Measurements from ENCODE around the gene ZNF524. TPM values are rescaled to one million over a fixed set of nuclear protein-coding genes. Genes with fewer than 3 reads are reported as not detected.

ZNF524 gene
- total RNA-seq, 4 donors from 2014 or later, result 23.1 to 35.0 (median 27.0) TPM

DNA sequence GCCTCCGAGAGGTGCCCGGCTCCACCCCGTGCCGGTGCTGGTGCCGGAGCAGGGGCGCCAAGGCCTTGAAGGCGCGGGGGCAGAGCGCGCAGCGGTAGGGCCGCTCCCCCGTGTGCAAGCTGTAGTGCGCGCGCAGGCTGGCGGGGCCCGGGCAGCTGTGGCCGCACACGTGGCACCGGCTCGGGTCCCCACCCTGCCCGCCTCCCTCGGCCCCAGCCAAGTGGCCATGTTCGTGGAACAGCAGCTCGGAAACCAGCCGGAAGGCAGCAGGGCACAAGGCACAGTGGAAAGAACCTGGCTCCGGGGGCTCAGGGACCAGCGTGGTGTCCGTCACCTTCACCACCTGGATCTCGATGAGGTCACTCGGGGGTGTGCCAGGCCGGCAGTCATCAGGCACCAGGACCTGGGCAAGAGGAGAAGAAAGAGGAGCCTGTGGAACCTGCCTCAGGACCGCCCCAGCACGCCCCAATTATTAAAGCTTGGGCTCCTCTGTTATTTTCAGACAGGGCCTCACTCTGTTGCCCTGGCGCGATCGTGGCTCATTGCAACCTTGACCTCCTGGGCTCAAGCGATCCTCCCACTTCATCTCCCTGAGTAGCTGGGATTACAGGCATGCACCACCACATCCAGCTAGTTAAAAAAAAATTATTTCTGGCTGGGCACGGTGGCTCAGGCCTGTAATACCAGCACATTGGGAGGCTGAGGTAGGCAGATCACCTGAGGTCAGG lies 22.3 kb downstream of the ZNF524 start:
- peaks cover 0 to 38% (median 4%) of the 10 kb centered on the region in 3 donors for H3K36me3 ChIP-seq
- TF ChIP-seq, protein P1, sequence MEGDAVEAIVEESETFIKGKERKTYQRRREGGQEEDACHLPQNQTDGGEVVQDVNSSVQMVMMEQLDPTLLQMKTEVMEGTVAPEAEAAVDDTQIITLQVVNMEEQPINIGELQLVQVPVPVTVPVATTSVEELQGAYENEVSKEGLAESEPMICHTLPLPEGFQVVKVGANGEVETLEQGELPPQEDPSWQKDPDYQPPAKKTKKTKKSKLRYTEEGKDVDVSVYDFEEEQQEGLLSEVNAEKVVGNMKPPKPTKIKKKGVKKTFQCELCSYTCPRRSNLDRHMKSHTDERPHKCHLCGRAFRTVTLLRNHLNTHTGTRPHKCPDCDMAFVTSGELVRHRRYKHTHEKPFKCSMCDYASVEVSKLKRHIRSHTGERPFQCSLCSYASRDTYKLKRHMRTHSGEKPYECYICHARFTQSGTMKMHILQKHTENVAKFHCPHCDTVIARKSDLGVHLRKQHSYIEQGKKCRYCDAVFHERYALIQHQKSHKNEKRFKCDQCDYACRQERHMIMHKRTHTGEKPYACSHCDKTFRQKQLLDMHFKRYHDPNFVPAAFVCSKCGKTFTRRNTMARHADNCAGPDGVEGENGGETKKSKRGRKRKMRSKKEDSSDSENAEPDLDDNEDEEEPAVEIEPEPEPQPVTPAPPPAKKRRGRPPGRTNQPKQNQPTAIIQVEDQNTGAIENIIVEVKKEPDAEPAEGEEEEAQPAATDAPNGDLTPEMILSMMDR (IDR thresholded peaks at IDR 0.05), result no peak
- TF ChIP-seq POLR2A (IDR thresholded peaks at IDR 0.05) (no peak), EP300 (IDR thresholded peaks at IDR 0.05) (no peak)
- H3K27ac ChIP-seq, result no peak overlapping the region
- H3K9me3 ChIP-seq, result no peaks in the 10 kb centered on the region
- H3K4me1 ChIP-seq, result peaks cover 4 to 22% (median 6%) of the 10 kb centered on the region in 4 donors
- WGBS, 2 donors, result 86 to 94% methylated on average over 13 to 36 of the region's 40 CpGs
- no peak overlapping the region for H3K4me3 ChIP-seq
- no peaks in the 10 kb centered on the region for H3K27me3 ChIP-seq
- no peak for DNase-seq (ENCODE audit: low spot score in 2 of 2)

DNA sequence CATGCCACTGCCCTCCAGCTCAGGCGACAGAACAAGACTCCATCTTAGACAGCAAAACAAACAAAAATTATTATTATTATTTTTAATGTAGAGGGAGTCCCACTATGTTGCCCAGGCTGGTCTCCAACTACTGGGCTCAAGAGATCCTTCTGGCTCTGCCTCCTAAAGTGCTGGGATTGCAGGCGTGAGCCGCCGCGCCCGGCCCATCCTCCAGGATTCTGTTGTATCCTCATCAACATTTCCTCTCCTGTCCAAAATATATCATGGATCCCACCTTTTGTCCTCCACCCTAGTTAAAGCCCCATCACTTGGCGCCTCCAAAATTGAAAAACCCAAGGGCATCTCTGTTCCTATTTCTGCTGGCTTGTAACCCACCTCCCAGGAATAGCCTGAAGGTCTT lies 23.0 kb downstream of the ZNF524 start:
- 94 to 95% methylated on average over 7 of the region's 7 CpGs for WGBS, 2 donors
- H3K4me1 ChIP-seq, result peaks cover 4 to 22% (median 6%) of the 10 kb centered on the region in 4 donors
- DNase-seq (ENCODE audit: low spot score in 2 of 2), result no peak
- peak overlapping the region in 3 of 4 donors; percentile 90 to 99 (median 96) for H3K27ac ChIP-seq
- peaks cover 0 to 31% (median 4%) of the 10 kb centered on the region in 3 donors for H3K36me3 ChIP-seq
- H3K4me3 ChIP-seq, result no peak overlapping the region
- no peaks in the 10 kb centered on the region for H3K9me3 ChIP-seq
- no peaks in the 10 kb centered on the region for H3K27me3 ChIP-seq
- TF ChIP-seq EP300 (IDR thresholded peaks at IDR 0.05) (no peak), POLR2A (IDR thresholded peaks at IDR 0.05) (no peak)

DNA sequence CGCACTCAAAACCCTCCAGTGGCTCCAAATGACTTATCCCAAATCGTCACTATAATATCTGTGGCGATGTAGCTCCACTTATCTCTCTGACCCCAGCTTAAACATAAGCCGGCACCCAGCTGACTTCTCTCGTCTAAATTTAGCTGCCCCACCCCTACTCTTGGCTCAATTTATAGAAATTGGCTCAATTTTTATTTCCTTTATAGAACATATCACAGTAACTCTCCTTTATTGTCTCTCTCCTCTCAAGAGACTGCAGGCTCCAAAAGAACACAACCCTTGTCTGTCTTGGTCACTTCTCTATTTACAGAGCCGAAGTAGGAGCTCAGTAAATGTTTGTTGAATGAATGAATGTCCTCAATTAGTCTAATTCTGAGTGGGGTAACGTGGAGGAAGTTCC lies 23.5 kb downstream of the ZNF524 start:
- Histone ChIP-seq H3K9me3 (no peaks in the 10 kb centered on the region), H3K36me3 (peaks cover 0 to 30% (median 4%) of the 10 kb centered on the region in 3 donors), H3K4me1 (peaks cover 4 to 22% (median 6%) of the 10 kb centered on the region in 4 donors), H3K4me3 (peak overlapping the region in 3 of 4 donors; percentile 12 to 71 (median 46)), H3K27ac (peak overlapping the region; percentile 89 to 99 (median 93)), H3K27me3 (no peaks in the 10 kb centered on the region)
- TF ChIP-seq, protein P1 (IDR thresholded peaks at IDR 0.05), result no peak
- TF ChIP-seq EP300 (IDR thresholded peaks at IDR 0.05) (no peak), POLR2A (IDR thresholded peaks at IDR 0.05) (no peak)
- no peak for DNase-seq (ENCODE audit: low spot score in 2 of 2)
- WGBS, 2 donors, result 54 to 61% methylated on average over 7 of the region's 7 CpGs

DNA sequence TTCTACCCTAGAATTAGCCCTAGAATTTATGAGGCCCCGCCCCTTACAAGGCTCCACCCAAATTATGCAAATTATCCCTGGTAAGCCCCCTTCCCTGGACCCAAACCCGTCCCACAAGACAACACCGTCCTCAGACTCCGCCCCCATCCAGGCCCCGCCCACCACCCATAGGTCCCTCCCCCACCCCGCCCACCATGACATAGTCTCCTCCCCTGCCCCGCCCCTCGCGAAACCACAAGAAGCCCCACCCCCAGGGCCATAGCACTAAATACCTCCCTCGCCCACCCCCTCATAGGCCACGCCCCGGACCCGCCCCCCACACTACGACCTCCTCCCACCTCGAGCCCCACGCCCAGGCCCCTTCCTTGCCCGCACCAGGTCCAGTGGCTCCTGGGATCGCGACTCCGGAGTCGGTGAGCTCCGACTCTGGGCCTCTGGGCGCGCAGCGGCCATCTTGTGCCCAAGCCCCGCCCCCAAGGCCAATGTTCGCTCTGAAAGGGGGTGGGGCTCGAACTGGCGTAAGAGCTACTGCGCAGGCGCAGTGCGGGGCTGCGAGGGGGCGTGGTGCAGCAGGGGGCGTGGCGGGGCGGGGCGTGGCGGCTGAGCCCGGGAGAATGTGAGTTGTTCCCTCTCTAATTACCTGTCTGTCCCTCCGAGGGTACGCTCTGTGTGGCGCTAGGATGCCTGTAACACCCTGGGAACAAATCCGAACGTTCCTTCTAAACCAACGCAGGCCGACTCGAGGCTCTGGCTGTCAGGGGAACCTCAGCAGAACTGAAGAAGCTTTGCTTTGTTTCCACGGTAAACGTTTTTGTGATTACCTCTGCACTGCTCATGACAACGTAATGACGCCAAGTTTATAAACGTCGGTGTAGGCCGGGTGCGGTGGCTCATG lies 24.3 kb downstream of the ZNF524 start, which contains the start of gene ZNF784:
TSS of gene ZNF784 (minus strand) at position 458 of the 895 bp plus-strand sequence. CDS start at position 453, 5 bp downstream.
- H3K27me3 ChIP-seq, result no peaks in the 10 kb centered on the region
- H3K4me3 ChIP-seq, result peak within 1 kb of the TSS; percentile 46 to 71 (median 60)
- WGBS, 2 donors, result 2% methylated on average over 40 of the region's 56 CpGs
- no peaks in the 10 kb centered on the region for H3K9me3 ChIP-seq
- peak within 1 kb of the TSS; percentile 89 to 99 (median 93) for H3K27ac ChIP-seq
- TF ChIP-seq, protein P1 (IDR thresholded peaks at IDR 0.05), result no peak
- peak; percentile 77 to 91 for TF ChIP-seq EP300 (IDR thresholded peaks at IDR 0.05)
- TF ChIP-seq POLR2A (IDR thresholded peaks at IDR 0.05), result peak in 1 of 2 donors; percentile 51
- peaks cover 4 to 22% (median 6%) of the 10 kb centered on the region in 4 donors for H3K4me1 ChIP-seq
- H3K36me3 ChIP-seq, result peaks cover 0 to 30% (median 4%) of the 10 kb centered on the region in 3 donors
- peak; percentile 92 to 93 for DNase-seq (ENCODE audit: low spot score in 2 of 2)

DNA sequence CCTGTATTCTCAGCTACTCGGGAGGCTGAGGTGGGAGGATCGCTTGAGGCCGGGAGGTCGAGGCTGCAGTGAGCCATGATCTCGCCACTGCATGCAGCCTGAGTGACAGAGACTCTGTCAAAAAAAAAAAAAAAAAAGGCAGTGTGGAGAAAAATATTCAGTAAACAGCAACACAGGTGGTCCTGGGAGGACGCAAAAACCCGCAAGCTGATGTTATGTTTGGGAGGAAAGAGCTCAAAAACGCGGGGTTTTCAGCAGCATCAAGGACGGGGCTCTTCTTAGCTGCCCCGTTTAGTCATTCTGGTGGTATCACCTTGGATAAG lies 24.9 kb downstream of the ZNF524 start:
- TF ChIP-seq, protein P1 (IDR thresholded peaks at IDR 0.05), result no peak
- TF ChIP-seq POLR2A (IDR thresholded peaks at IDR 0.05), result no peak
- TF ChIP-seq EP300 (IDR thresholded peaks at IDR 0.05), result no peak
- peak overlapping the region; percentile 46 to 71 (median 60) for H3K4me3 ChIP-seq
- WGBS, 2 donors, result 42 to 44% methylated on average over 11 of the region's 11 CpGs

More for the DNA sequence above, 24.9 kb downstream of the ZNF524 start:
- Histone ChIP-seq H3K9me3 (no peaks in the 10 kb centered on the region), H3K27me3 (no peaks in the 10 kb centered on the region), H3K4me1 (peaks cover 4 to 22% (median 6%) of the 10 kb centered on the region in 4 donors), H3K36me3 (peaks cover 0 to 29% (median 4%) of the 10 kb centered on the region in 3 donors), H3K27ac (peak overlapping the region; percentile 89 to 99 (median 93))
- no peak for DNase-seq (ENCODE audit: low spot score in 2 of 2)

Measured in tibial nerve (tissue), 4 donors.